Erythroblast (primary cell): ENCODE results near the gene BORCS8.
"Not testable (repeated sequence)": the region's sequence is repeated elsewhere in the genome, so short reads cannot be mapped to it uniquely, and the experiment has no call there.

Experiments used
- DNase-seq, 2 experiments: peaks; one replicate each; lab custom pipeline; 2025; lab: John Stamatoyannopoulos, UW
- GATA1 ChIP-seq: IDR thresholded peaks from 2 replicates; pipeline ENCODE4 v1.6.1; 2011; ENCODE audit warnings: low read depth, mild to moderate bottlenecking, control low read depth, low read length, moderate library complexity
- POLR2A ChIP-seq: IDR thresholded peaks from 2 replicates; pipeline ENCODE4 v1.6.1; 2011; ENCODE audit warnings: mild to moderate bottlenecking, low read length

The BORCS8 gene

DNA sequence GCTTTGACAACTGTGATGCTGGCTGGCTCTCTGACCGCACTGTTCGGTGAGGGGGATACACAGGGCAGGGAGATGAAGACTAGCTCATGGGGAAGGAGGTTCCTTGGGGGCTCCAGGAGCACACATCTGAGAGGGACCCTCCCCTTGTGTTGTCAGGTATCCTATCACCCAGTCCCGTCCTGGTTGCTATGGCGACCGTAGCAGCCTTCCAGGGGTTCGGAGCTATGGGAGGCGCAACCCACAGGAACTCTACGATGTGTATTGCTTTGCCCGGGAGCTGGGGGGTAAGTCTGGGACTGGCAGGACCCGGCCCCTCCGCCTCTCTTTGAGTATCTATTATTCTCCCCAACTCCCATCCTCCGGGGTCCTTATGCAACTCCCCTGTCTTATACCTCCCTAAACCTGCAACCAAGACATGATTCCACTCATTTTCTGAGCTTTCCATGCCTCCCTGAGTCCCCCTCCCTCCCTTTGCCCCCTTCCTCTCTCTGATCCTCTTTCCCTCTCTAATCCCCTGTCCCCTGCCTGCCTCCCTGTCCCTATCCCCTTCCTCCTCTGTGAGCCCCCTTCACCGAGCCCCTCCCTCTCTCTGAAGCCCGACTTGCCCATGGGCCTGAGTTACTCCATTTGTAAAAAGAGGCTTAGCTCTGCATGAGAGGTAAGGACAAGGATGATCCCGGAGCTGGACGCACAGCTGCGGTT, 32.3 kb upstream of the BORCS8 start:
- no peak for DNase-seq

DNA sequence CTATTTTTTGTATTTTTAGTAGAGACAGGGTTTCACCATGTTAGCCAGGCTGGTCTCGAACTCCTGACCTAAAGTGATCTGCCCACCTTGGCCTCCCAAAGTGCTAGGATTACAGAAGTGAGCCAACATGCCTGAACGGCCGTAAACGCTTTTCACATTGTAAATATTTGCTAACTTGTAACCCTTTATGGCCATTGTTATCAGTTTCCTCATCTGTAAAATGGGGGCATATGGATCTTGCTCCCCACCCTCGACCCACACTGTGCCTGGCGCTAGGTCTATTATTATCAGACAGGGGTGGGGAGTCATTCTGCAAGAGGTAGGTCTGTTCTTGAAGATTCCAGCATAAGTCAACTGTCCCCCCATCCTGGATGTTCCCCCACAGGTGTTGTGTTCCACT, 31.7 kb upstream of the BORCS8 start:
- no peak for DNase-seq
- TF ChIP-seq GATA1: no peak
- no peak for TF ChIP-seq POLR2A

More for the DNA sequence above, 32.3 kb upstream of the BORCS8 start:
- no peak for TF ChIP-seq GATA1
- no peak for TF ChIP-seq POLR2A

DNA sequence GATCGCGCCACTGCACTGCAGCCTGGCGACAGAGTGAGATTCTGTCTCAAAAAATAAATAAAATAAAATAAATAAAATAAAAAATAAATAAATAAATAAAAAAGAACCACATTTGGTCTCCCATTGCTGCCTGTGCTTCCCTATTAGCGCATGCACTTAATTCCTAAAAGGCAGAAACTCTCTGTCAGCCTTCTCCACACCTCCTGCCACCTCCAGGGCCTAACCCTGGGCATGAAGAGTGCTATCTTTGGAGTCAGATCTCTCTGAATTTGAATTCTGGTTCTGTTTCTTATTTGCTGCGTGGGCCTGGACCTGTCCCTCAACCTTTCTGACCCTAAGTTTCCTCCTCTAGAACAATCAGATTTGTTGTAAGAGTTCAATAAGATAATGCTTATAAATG, 31.1 kb upstream of the BORCS8 start:
- TF ChIP-seq POLR2A (no peak), GATA1 (no peak)
- no peak for DNase-seq

DNA sequence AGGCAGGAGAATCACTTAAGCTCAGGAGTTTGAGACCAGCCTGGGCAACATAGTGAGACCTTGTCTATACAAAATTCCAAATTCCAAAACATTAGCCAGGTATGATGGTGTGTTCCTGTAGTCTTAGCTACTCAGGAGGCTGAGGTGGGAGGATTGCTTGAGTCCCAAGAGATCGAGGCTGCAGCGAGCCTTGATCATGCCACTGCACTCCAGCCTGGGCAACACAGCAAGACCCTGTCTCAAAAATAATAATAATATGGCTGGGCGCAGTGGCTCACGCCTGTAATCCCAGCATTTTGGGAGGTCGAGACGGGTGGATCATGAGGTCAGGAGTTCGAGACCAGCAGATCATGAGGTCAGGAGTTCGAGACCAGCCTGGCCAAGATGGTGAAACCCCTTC, 29.0 kb upstream of the BORCS8 start:
- DNase-seq: not testable (repeated sequence)

DNA sequence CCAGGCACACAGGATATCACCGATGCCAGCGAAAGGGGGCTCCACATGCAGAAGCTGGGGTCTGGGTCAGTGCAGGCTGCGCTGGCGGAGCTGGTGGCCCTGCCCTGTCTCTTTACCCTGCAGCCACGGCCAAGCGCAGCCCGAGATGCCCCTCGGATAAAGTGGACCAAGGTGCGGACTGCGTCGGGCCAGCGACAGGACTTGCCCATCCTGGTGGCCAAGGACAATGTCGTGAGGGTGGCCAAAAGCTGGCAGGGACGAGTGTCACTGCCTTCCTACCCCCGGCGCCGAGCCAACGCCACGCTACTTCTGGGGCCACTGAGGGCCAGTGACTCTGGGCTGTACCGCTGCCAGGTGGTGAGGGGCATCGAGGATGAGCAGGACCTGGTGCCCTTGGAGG, 27.0 kb upstream of the BORCS8 start:
- TF ChIP-seq GATA1 (no peak), POLR2A (no peak)
- DNase-seq: no peak

DNA sequence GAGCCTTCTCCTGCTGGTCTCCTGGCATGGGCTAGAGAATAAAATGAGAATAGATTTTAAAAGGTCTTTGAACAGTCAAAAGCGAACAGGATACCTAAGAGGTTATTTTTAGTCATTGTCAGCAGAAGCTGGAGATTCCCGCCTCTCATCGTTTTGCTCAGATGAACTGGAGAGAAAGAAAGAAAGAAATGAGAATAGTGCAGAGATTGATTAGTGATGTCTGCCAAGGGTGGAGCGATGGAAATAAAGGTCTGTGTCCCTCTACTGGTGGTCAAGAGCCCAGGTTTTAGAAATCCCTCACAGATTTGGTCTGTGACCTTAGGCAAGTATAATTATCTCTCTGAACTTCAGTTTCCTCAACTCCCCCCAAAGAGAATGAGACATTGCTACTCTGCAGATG, 25.1 kb upstream of the BORCS8 start:
- TF ChIP-seq GATA1 (no peak), POLR2A (no peak)
- peak in 1 of 2 experiments; percentile 18 for DNase-seq

DNA sequence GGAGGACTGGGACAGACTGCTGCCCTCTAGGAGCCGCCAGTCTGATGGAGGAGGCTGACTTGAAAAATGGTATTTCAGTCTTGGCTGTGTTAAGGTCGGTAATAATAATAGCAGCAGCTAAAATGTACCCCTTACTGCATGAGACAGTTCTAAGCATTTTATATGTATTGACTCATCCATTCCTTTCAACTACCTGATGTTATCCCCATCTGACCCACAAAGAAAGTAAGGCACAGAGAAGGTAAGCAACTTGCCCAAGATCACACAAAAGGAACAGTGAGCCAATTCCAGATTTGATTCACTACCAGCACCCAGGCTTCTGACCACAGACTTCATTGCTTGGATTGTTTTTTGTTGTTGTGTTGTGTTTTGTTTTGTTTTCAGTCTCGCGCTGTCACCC, 23.8 kb upstream of the BORCS8 start:
- no peak for TF ChIP-seq GATA1
- TF ChIP-seq POLR2A: no peak
- no peak for DNase-seq

DNA sequence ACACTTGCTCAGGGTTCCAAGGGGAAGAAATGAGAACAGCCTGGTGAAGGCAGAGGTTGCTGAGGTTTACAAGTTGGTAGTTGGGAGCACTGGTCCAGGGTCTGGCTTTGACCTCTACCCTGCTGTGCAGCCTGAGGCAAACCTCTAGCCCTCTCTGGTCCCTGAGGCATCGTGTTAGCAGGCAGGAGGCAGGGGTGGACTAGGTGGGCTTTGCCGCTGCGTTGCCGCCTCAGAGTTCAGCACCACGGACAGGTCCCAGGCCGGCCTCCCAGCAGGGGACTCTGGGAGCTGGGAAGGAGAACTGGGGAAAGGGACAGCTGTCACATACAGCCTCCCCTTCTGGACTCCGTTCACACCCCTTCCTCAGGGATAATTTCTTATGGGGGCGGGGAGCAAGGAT, 22.9 kb upstream of the BORCS8 start:
- TF ChIP-seq POLR2A (no peak), GATA1 (no peak)

DNA sequence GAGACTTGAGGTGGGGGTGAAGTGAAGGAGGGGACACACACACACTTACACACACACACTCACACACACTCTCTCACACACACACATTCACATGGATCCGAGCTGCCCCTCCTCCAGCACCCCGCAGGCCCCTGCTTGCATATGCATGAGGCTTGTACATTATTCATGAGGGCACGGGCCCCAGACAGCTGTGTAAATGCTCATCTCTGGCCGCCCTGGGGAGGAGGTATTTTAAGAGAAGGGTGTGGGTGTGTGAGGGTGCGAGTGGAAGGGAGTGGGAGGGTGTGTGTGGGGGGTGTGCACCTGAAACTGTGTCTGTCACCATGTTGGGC, 22.2 kb upstream of the BORCS8 start:
- no peak for TF ChIP-seq GATA1
- TF ChIP-seq POLR2A: no peak
- no peak for DNase-seq

More for the DNA sequence above, 22.9 kb upstream of the BORCS8 start:
- peak; percentile 55 to 56 for DNase-seq

DNA sequence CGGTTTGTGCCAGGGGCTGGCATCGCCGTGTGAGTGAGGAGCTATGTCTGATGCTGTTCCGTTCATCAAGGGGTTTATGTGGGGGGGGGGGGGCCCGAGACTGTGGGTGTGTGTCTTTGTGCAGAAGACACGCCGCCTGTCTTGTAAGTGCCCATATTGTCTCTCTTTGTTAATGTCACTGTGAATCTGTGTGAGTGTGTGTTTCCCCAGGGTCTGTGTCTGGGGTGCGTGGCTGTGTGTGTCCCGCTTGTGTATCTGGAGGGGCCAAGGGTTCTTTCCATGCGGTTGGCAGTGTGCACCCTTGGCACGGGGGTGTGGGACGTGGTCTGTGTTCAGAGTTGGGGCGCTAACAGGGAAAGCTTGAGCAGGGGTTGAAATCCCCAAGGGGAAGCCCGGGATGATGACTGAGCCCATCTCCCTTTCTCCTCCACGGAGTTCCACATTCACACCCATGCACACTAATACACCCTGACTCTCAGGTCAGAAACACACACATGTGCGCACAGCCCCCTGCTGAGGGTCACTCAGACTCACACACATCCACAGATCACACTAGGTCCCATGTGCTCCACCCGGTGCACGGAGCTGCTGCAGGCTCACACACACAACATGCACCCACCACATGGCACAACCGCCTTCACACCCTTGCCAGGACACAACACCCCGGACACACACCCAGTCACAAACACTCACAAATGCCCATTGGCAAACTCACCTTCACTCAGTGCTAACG, 21.6 kb upstream of the BORCS8 start:
- TF ChIP-seq GATA1: no peak
- no peak for TF ChIP-seq POLR2A
- DNase-seq: no peak

DNA sequence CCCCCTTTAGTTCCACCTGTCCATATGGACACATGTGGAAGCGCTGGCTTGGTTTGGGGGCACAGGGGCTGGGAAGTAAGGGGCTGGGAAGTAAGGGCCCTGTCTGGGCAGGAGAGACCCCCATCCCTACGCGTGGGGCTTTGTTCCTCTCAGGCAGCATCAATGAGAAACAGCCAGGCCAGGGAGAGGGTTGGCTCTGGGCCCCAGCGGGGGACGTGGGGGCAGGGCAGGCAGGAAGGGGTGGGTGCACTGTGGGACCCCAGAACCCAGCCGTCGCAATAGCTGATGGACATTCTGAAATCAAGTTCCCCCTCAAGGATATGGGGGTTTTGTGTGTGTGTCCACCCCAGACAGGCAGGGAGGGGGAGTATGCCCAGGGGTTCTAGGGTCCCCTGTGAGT, 21.0 kb upstream of the BORCS8 start:
- TF ChIP-seq GATA1 (no peak), POLR2A (no peak)
- DNase-seq: no peak

DNA sequence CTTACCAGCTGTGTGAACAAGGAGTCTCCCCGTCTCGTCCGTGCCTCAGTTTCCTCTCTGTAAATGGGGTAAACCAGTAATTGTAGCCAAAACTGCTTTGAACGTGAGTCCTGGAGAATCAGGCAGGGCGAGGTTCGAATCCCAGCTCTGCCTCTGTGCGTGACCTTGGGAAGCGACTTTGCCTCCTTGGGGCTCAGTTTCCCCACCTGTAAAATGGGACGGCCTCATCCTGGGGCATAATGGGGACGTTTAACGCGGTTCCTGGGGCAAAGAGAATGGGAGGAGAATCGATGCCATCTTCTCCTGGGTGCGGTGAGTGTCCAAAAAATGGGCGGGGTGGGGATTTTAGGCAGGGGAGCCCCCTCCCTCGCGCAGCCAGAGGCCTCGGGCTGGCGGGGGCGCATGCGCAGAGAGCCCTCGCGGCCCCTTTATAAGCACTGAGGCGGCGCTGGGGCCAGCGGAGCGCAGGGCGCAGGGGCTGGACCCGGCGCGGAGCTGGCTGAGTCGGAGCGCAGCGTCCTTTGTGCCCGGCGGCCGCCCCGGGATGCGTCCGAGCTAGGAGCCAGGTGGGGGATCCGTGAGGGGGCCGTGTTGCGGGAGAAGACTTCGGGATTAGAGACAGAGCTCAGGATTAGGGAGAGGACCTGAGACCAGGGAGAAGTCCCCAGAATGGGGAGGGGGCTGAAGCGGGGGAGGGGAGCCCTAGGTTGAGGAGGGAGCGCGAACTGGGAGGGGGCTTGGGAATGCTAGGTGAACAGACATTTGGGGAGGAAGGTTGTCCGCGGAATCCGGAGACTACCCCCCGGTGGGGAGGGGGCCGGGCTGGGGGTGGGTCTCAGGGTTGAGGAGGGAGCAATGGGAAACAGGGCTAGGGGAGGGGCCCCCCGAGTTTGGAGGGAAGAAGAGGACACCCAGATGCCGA, 19.8 kb upstream of the BORCS8 start, which contains the start of gene NCAN:
Gene NCAN (plus strand): TSS at position 460 of the 922 bp plus-strand sequence. CDS start 4,996 bp downstream, outside the sequence.
- no peak for DNase-seq
- no peak for TF ChIP-seq POLR2A
- TF ChIP-seq GATA1: no peak

DNA sequence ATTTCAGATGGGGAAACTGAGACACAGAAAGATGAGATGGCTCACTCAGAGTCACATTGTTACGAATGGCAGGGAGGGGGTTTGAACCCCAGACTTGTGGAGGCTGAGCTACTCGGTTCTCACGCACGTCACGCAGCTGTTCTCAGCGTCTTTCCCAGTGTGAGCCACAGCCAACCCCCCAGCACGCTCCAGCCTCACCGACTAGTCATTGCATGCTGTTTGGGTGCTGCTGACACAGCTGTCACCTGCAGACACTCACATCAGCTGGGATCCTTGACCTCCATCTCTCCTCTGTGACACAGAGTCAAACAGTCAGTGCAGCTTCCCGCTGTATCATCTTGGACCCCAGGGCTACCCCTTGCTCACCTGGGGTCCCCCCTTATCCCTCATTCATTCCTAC, 17.4 kb upstream of the BORCS8 start:
- TF ChIP-seq GATA1: no peak
- TF ChIP-seq POLR2A: no peak
- no peak for DNase-seq
